A673 (cell line): ENCODE data around the gene DDX56.

ENCODE experiments used
- EZH2 ChIP-seq: fragments of 200-600 bp; sonication (generic); IDR thresholded peaks from 2 replicates; pipeline ENCODE4 v1.6.1; 2017; ENCODE audit warnings: borderline replicate concordance, low read depth, mild to moderate bottlenecking, mixed read lengths, antibody characterized with exemption, low read length; ENCODE audit not compliant: poor library complexity, severe bottlenecking
- TF ChIP-seq, protein P1 (sequence below): fragments of 300-800, 200-600 bp; sonication (generic); conservative IDR thresholded peaks from 2 replicates; pipeline ENCODE4 v1.5.1; 2017; ENCODE audit warnings: low read depth, mild to moderate bottlenecking, antibody characterized with exemption, low read length, moderate library complexity, mixed read lengths

DNA sequence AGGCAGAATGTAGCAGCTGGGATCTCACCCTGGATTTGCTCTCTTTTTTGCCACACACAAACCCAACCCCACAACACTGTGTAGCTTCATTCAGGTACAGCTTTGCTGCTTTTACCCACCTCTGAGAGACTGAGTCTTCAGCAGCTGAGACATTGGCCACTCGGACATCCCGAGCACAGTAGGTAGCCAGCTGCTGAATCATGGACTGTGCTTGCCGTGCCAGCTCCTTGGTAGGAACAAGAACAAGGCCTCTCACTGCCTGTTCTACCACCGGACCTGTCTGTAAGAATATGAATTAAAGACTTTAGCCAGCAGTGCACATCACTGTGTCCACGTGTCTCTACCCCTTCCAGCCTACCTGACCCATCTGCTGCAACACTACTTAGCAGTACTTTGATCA, 937 bp downstream of the DDX56 start:
- TF ChIP-seq, protein P1, sequence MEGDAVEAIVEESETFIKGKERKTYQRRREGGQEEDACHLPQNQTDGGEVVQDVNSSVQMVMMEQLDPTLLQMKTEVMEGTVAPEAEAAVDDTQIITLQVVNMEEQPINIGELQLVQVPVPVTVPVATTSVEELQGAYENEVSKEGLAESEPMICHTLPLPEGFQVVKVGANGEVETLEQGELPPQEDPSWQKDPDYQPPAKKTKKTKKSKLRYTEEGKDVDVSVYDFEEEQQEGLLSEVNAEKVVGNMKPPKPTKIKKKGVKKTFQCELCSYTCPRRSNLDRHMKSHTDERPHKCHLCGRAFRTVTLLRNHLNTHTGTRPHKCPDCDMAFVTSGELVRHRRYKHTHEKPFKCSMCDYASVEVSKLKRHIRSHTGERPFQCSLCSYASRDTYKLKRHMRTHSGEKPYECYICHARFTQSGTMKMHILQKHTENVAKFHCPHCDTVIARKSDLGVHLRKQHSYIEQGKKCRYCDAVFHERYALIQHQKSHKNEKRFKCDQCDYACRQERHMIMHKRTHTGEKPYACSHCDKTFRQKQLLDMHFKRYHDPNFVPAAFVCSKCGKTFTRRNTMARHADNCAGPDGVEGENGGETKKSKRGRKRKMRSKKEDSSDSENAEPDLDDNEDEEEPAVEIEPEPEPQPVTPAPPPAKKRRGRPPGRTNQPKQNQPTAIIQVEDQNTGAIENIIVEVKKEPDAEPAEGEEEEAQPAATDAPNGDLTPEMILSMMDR: no peak
- TF ChIP-seq EZH2: no peak
